Measurements from ENCODE around the gene DNM2.

The DNM2 gene

GRCh38 chr19:10812196-10812595 lies 94.3 kb downstream of the DNM2 start:
- DNase-seq (ENCODE audit: low spot score), result no peak
- ChIA-PET CTCF (no interaction called here), POLR2A (ENCODE audit: low non-redundant PET) (interaction anchor here (0.5 kb wide), 1 partner anchor 922 kb away, joined by 3 read pairs; no protein-coding TSS in a partner anchor)
- no peak for TF ChIP-seq CTCF (conservative IDR thresholded peaks at IDR 0.05; ENCODE audit: low read depth)
- peak overlapping the region; percentile 34 for H3K27ac ChIP-seq

GRCh38 chr19:10812902-10813404 lies 95.1 kb downstream of the DNM2 start:
- ChIA-PET POLR2A (ENCODE audit: low non-redundant PET) (interaction anchor here (0.5 kb wide), 1 partner anchor 923 kb away, joined by 3 read pairs; no protein-coding TSS in a partner anchor), CTCF (interaction anchor here (0.6 kb wide), 1 partner anchor 18 kb away, joined by 3 read pairs; no protein-coding TSS in a partner anchor)
- H3K27ac ChIP-seq, result peak overlapping the region; percentile 34
- peak; percentile 38 for DNase-seq (ENCODE audit: low spot score)
- no peak for TF ChIP-seq CTCF (conservative IDR thresholded peaks at IDR 0.05; ENCODE audit: low read depth)

GRCh38 chr19:10815007-10815536 lies 97.2 kb downstream of the DNM2 start:
- no peak for DNase-seq (ENCODE audit: low spot score)
- ChIA-PET POLR2A (ENCODE audit: low non-redundant PET) (no interaction called here), CTCF (interaction anchor here (0.5 kb wide), 1 partner anchor 49 kb away, joined by 3 read pairs; no protein-coding TSS in a partner anchor)
- TF ChIP-seq CTCF (conservative IDR thresholded peaks at IDR 0.05; ENCODE audit: low read depth), result no peak
- no peak overlapping the region; the same call in 1 of the 2 replicates for H3K27ac ChIP-seq

GRCh38 chr19:10815969-10816644 lies 98.2 kb downstream of the DNM2 start:
- no peak for DNase-seq (ENCODE audit: low spot score)
- no peak for TF ChIP-seq CTCF (conservative IDR thresholded peaks at IDR 0.05; ENCODE audit: low read depth)
- ChIA-PET POLR2A (ENCODE audit: low non-redundant PET) (no interaction called here), CTCF (no interaction called here)
- H3K27ac ChIP-seq, result peak overlapping the region; percentile 14

GRCh38 chr19:10816691-10817090 lies 98.8 kb downstream of the DNM2 start:
- TF ChIP-seq CTCF (conservative IDR thresholded peaks at IDR 0.05; ENCODE audit: low read depth), result no peak
- ChIA-PET CTCF (no interaction called here), POLR2A (ENCODE audit: low non-redundant PET) (no interaction called here)
- no peak for DNase-seq (ENCODE audit: low spot score)
- peak overlapping the region; percentile 14 for H3K27ac ChIP-seq

GRCh38 chr19:10817291-10818038 lies 99.6 kb downstream of the DNM2 start:
- H3K27ac ChIP-seq, result peak overlapping the region; percentile 28
- no peak for TF ChIP-seq CTCF (conservative IDR thresholded peaks at IDR 0.05; ENCODE audit: low read depth)
- CTCF ChIA-PET, result interaction anchor here (0.7 kb wide), 1 partner anchor 9 kb away, joined by 3 read pairs; no protein-coding TSS in a partner anchor
- POLR2A ChIA-PET (ENCODE audit: low non-redundant PET), result no interaction called here
- no peak for DNase-seq (ENCODE audit: low spot score)

Measured in RWPE1 (cell line).